ENCODE measurements around the gene LILRA6. TPM values are rescaled to one million over a fixed set of nuclear protein-coding genes. Genes with fewer than 3 reads are reported as not detected.

LILRA6 gene
- total and polyA plus RNA-seq, 2 of the 13 experiments (the other 11 are each of a cell fraction or from before 2014, with no cell fraction given) = not detected

DNA sequence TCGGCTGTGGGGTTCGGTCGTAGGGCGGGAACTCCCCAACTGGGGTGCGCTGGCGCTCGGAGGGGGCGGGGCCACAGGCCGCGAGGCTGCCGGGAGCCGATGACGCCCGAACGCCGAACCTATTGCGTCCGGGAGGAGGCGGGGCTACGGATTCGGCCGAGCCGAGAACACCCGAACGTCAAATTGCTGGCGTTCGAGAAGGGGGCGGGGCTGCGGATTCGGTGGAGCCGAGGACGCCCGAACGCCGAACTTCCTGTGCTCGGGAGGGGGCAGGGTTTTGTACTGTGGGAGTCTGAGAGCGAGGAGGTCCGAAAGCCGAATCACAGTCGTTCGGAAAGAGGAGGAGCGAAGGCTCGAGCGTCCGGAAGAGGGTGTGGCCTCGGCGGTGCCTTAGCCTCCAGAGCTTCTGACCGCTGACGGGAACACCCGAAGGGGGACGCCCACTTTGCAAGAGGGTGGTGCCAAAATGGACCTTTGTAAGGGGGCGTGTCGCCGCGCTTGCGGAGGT lies 52.0 kb downstream of the LILRA6 start (continued):
- TF ChIP-seq AHR (CRISPR knock-in tag; IDR thresholded peaks at IDR 0.05) = no peak
- TF ChIP-seq ZBTB1 (CRISPR knock-in tag; IDR thresholded peaks at IDR 0.05; ENCODE audit: borderline replicate concordance) = no peak
- no peak; the same call in 1 of the 2 replicates for TF ChIP-seq SAP130 (CRISPR knock-in tag; IDR thresholded peaks at IDR 0.05; ENCODE audit: low read depth)
- TF ChIP-seq, protein P1, sequence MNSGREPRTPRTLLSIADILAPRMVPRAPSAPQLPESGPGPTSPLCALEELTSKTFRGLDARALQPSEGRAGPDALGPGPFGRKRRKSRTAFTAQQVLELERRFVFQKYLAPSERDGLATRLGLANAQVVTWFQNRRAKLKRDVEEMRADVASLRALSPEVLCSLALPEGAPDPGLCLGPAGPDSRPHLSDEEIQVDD (CRISPR knock-in tag; IDR thresholded peaks at IDR 0.05; ENCODE audit: borderline replicate concordance) = 0 out of 2 replicates have a peak, but pooled peaks have one; percentile 6
- no peak for TF ChIP-seq SYNCRIP (IDR thresholded peaks at IDR 0.05; ENCODE audit: insufficient read depth, low read depth, low read length)
- TF ChIP-seq, protein P2, sequence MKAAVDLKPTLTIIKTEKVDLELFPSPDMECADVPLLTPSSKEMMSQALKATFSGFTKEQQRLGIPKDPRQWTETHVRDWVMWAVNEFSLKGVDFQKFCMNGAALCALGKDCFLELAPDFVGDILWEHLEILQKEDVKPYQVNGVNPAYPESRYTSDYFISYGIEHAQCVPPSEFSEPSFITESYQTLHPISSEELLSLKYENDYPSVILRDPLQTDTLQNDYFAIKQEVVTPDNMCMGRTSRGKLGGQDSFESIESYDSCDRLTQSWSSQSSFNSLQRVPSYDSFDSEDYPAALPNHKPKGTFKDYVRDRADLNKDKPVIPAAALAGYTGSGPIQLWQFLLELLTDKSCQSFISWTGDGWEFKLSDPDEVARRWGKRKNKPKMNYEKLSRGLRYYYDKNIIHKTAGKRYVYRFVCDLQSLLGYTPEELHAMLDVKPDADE (CRISPR knock-in tag; IDR thresholded peaks at IDR 0.05) = no peak
- TF ChIP-seq, protein P3, sequence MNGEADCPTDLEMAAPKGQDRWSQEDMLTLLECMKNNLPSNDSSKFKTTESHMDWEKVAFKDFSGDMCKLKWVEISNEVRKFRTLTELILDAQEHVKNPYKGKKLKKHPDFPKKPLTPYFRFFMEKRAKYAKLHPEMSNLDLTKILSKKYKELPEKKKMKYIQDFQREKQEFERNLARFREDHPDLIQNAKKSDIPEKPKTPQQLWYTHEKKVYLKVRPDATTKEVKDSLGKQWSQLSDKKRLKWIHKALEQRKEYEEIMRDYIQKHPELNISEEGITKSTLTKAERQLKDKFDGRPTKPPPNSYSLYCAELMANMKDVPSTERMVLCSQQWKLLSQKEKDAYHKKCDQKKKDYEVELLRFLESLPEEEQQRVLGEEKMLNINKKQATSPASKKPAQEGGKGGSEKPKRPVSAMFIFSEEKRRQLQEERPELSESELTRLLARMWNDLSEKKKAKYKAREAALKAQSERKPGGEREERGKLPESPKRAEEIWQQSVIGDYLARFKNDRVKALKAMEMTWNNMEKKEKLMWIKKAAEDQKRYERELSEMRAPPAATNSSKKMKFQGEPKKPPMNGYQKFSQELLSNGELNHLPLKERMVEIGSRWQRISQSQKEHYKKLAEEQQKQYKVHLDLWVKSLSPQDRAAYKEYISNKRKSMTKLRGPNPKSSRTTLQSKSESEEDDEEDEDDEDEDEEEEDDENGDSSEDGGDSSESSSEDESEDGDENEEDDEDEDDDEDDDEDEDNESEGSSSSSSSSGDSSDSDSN (CRISPR knock-in tag; IDR thresholded peaks at IDR 0.05) = no peak
- no peak for TF ChIP-seq CBFB (CRISPR knock-in tag; IDR thresholded peaks at IDR 0.05)
- no peak for TF ChIP-seq ZFY (CRISPR knock-in tag; IDR thresholded peaks at IDR 0.05)
- no peak for TF ChIP-seq MAFK (conservative IDR thresholded peaks at IDR 0.05 in 1 of 2, IDR thresholded peaks at IDR 0.05 in 1 of 2; ENCODE audit: low read length in 2 of 2)
- TF ChIP-seq ZNF335 (CRISPR knock-in tag; IDR thresholded peaks at IDR 0.05) = no peak
- peak; percentile 35; the same call in 1 of the 2 replicates for TF ChIP-seq CREM (IDR thresholded peaks at IDR 0.05)
- no peak for TF ChIP-seq CREM (CRISPR knock-in tag; IDR thresholded peaks at IDR 0.05)
- TF ChIP-seq ZC3H13 (CRISPR knock-in tag; IDR thresholded peaks at IDR 0.05) = 0 out of 2 replicates have a peak, but pooled peaks have one; percentile 42
- no peak for TF ChIP-seq RARG (CRISPR knock-in tag; IDR thresholded peaks at IDR 0.05; ENCODE audit: low read depth)
- no peak for TF ChIP-seq MBD4 (IDR thresholded peaks at IDR 0.05; ENCODE audit: borderline replicate concordance, low read length)
- 0 out of 2 replicates have a peak, but pooled peaks have one; percentile 27 for TF ChIP-seq ZNF136 (CRISPR knock-in tag; IDR thresholded peaks at IDR 0.05; ENCODE audit: low read depth)
- TF ChIP-seq POLR2AphosphoS2 (IDR thresholded peaks at IDR 0.05; ENCODE audit: low read depth, low read length) = no peak
- no peak for TF ChIP-seq ZNF10 (CRISPR knock-in tag; IDR thresholded peaks at IDR 0.05; ENCODE audit: borderline replicate concordance, low read depth)
- TF ChIP-seq ZNF317 (CRISPR knock-in tag; IDR thresholded peaks at IDR 0.05) = no peak
- TF ChIP-seq FOXP1 (IDR thresholded peaks at IDR 0.05) = no peak
- TF ChIP-seq FOXP1 (CRISPR knock-in tag; IDR thresholded peaks at IDR 0.05) = no peak
- TF ChIP-seq, protein P4, sequence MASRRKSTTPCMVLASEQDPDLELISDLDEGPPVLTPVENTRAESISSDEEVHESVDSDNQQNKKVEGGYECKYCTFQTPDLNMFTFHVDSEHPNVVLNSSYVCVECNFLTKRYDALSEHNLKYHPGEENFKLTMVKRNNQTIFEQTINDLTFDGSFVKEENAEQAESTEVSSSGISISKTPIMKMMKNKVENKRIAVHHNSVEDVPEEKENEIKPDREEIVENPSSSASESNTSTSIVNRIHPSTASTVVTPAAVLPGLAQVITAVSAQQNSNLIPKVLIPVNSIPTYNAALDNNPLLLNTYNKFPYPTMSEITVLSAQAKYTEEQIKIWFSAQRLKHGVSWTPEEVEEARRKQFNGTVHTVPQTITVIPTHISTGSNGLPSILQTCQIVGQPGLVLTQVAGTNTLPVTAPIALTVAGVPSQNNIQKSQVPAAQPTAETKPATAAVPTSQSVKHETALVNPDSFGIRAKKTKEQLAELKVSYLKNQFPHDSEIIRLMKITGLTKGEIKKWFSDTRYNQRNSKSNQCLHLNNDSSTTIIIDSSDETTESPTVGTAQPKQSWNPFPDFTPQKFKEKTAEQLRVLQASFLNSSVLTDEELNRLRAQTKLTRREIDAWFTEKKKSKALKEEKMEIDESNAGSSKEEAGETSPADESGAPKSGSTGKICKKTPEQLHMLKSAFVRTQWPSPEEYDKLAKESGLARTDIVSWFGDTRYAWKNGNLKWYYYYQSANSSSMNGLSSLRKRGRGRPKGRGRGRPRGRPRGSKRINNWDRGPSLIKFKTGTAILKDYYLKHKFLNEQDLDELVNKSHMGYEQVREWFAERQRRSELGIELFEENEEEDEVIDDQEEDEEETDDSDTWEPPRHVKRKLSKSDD (CRISPR knock-in tag; IDR thresholded peaks at IDR 0.05; ENCODE audit: low read depth) = no peak; the same call in 1 of the 2 replicates
- TF ChIP-seq ZC3H4 (CRISPR knock-in tag; IDR thresholded peaks at IDR 0.05; ENCODE audit: borderline replicate concordance) = no peak
- TF ChIP-seq THYN1 (CRISPR knock-in tag; IDR thresholded peaks at IDR 0.05; ENCODE audit: borderline replicate concordance, low read depth) = no peak

Data from HepG2 (cell line).